Panc1 (cell line): Measurements from ENCODE around the gene GNPAT. TPM values are rescaled to one million over a fixed set of nuclear protein-coding genes. Genes with fewer than 3 reads are reported as not detected.

Experiments used
- ATAC-seq: fragments of 200-7000 bp; cut with Tn5 transposase; 2 replicates; pipeline ENCODE4 v1.9.1; 2020; ENCODE audit warnings: mild to moderate bottlenecking, moderate library complexity
- BruUV-seq: library from RNA; stranded (reverse); fragments of 400-500 nt; replicated peaks from 2 replicates; lab custom pipeline; 2021; lab: Mats Ljungman, UMichigan
- CTCF ChIA-PET: fragments of 300-600 bp; sonication (Branson Sonifier 250); formaldehyde crosslinking; loops from one replicate; lab custom pipeline; 2022; ENCODE audit warnings: antibody characterized with exemption; lab: Charles Lee
- POLR2A ChIA-PET: fragments of 300-600 bp; sonication (Branson Sonifier 250); formaldehyde crosslinking; loops from one replicate; lab custom pipeline; 2022; ENCODE audit warnings: antibody characterized with exemption; lab: Charles Lee
- DNase-seq: peaks from one replicate; pipeline ENCODE4 v3.0.0-alpha.2; 2010; ENCODE audit warnings: low read depth, low spot score
- H3K27ac ChIP-seq: 2 replicates; pipeline ENCODE4 v1.5.1; 2011; ENCODE audit warnings: mild to moderate bottlenecking, low read length, inconsistent platforms
- H3K27me3 ChIP-seq: fragments of 200-500 bp; sonication (Bioruptor generic); 2 replicates; pipeline ENCODE4 v1.6.0; 2014; ENCODE audit warnings: low read length, inconsistent platforms; ENCODE audit not compliant: control insufficient read depth, insufficient read depth
- H3K36me3 ChIP-seq: fragments of 200-500 bp; sonication (Bioruptor generic); 2 replicates; pipeline ENCODE4 v1.5.1; 2014; ENCODE audit warnings: inconsistent platforms, mild to moderate bottlenecking, low read length, moderate library complexity; ENCODE audit not compliant: control insufficient read depth, insufficient read depth
- H3K4me1 ChIP-seq: 2 replicates; pipeline ENCODE4 v1.5.1; 2011; ENCODE audit warnings: inconsistent platforms, mild to moderate bottlenecking, low read length, moderate library complexity; ENCODE audit not compliant: control insufficient read depth, insufficient read depth
- H3K4me3 ChIP-seq, 2 experiments: 2 replicates each; pipeline ENCODE4 v1.5.1; 2011 to 2012; ENCODE audit warnings: low read depth in 2 of 2, low read length in 2 of 2, mild to moderate bottlenecking in 2 of 2, inconsistent platforms in 1 of 2, moderate library complexity in 1 of 2
- H3K9me3 ChIP-seq: fragments of 200-500 bp; sonication (Bioruptor generic); 2 replicates; pipeline ENCODE4 v1.5.1; 2014; ENCODE audit warnings: low read depth, mild to moderate bottlenecking, inconsistent platforms, low read length, moderate library complexity; ENCODE audit not compliant: control insufficient read depth, insufficient read depth
- POLR2AphosphoS5 ChIP-seq: IDR thresholded peaks from 2 replicates; pipeline ENCODE4 v1.6.1; 2012; ENCODE audit warnings: mild to moderate bottlenecking, low read depth, low read length, moderate library complexity
- SIN3A ChIP-seq: IDR thresholded peaks from 2 replicates; pipeline ENCODE4 v1.6.1; 2012; ENCODE audit warnings: low read depth, mild to moderate bottlenecking, low read length, moderate library complexity, borderline replicate concordance; ENCODE audit not compliant: insufficient read depth
- TCF7L2 ChIP-seq: IDR thresholded peaks from 2 replicates; pipeline ENCODE4 v1.6.1; 2011; ENCODE audit warnings: mild to moderate bottlenecking, low read depth, low read length, inconsistent platforms
- in situ Hi-C: cut with HindIII; loops from 2 replicates; pipeline ENCODE4 v1.10.0; 2016; ENCODE audit warnings: low sequenced_read_pairs, low pct_unique_long_range_greater_than_20kb
- intact Hi-C: fragments of 100-400 bp; cut with micrococcal nuclease; formaldehyde crosslinking; loops from one replicate; pipeline ENCODE4 v1.10.0; 2022; ENCODE audit not compliant: unreplicated experiment
- total RNA-seq: library from RNA; stranded (reverse); gene quantifications from one replicate; pipeline ENCODE4 v1.2.1, GENCODE V29; 2021; ENCODE audit not compliant: unreplicated experiment
- TF ChIP-seq, protein P1 (sequence below), 2 experiments: IDR thresholded peaks; 2 replicates each; pipeline ENCODE4 v1.6.1; 2011 to 2012; ENCODE audit warnings: low read depth in 2 of 2, control low read depth in 1 of 2, low read length in 1 of 2, mild to moderate bottlenecking in 1 of 2, moderate library complexity in 1 of 2; ENCODE audit not compliant: insufficient read depth in 1 of 2
- TF ChIP-seq, protein P2 (sequence below): fragments of 450-650 bp; IDR thresholded peaks from 2 replicates; pipeline ENCODE4 v1.5.1; 2017; ENCODE audit warnings: mild to moderate bottlenecking

GNPAT gene
- total RNA-seq, 1 experiment from 2014 or later: 42.5 TPM

DNA sequence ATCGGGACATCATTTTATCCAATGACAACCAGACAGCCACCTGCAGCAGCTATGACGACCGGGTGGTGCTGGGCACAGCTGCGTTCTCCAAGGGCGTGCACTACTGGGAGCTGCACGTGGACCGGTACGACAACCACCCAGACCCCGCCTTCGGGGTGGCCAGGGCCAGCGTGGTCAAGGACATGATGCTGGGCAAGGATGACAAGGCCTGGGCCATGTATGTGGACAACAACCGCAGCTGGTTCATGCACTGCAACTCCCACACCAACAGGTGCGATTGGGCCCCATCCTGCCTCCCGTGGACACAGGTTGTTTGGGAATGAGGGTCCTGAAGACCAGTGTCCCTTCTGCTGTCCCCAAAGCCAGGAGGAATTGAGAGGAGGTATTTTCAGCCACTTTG, 32.0 kb upstream of the GNPAT start:
- H3K36me3 ChIP-seq: no peaks in the 10 kb centered on the region
- no peak for DNase-seq
- BruUV-seq: no TSS peak
- CTCF ChIA-PET: no interaction called here
- H3K27me3 ChIP-seq: peaks cover 5% of the 10 kb centered on the region; the same call in 1 of the 2 replicates
- TF ChIP-seq, protein P1, sequence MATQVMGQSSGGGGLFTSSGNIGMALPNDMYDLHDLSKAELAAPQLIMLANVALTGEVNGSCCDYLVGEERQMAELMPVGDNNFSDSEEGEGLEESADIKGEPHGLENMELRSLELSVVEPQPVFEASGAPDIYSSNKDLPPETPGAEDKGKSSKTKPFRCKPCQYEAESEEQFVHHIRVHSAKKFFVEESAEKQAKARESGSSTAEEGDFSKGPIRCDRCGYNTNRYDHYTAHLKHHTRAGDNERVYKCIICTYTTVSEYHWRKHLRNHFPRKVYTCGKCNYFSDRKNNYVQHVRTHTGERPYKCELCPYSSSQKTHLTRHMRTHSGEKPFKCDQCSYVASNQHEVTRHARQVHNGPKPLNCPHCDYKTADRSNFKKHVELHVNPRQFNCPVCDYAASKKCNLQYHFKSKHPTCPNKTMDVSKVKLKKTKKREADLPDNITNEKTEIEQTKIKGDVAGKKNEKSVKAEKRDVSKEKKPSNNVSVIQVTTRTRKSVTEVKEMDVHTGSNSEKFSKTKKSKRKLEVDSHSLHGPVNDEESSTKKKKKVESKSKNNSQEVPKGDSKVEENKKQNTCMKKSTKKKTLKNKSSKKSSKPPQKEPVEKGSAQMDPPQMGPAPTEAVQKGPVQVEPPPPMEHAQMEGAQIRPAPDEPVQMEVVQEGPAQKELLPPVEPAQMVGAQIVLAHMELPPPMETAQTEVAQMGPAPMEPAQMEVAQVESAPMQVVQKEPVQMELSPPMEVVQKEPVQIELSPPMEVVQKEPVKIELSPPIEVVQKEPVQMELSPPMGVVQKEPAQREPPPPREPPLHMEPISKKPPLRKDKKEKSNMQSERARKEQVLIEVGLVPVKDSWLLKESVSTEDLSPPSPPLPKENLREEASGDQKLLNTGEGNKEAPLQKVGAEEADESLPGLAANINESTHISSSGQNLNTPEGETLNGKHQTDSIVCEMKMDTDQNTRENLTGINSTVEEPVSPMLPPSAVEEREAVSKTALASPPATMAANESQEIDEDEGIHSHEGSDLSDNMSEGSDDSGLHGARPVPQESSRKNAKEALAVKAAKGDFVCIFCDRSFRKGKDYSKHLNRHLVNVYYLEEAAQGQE (IDR thresholded peaks at IDR 0.05; ENCODE audit: insufficient read depth in 1 of 2, low read depth in 2 of 2, low read length in 1 of 2): no peak
- TF ChIP-seq POLR2AphosphoS5: no peak
- TF ChIP-seq, protein P2, sequence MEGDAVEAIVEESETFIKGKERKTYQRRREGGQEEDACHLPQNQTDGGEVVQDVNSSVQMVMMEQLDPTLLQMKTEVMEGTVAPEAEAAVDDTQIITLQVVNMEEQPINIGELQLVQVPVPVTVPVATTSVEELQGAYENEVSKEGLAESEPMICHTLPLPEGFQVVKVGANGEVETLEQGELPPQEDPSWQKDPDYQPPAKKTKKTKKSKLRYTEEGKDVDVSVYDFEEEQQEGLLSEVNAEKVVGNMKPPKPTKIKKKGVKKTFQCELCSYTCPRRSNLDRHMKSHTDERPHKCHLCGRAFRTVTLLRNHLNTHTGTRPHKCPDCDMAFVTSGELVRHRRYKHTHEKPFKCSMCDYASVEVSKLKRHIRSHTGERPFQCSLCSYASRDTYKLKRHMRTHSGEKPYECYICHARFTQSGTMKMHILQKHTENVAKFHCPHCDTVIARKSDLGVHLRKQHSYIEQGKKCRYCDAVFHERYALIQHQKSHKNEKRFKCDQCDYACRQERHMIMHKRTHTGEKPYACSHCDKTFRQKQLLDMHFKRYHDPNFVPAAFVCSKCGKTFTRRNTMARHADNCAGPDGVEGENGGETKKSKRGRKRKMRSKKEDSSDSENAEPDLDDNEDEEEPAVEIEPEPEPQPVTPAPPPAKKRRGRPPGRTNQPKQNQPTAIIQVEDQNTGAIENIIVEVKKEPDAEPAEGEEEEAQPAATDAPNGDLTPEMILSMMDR: no peak
- no peak for TF ChIP-seq SIN3A
- TF ChIP-seq TCF7L2: no peak
- no peak overlapping the region for H3K4me3 ChIP-seq
- in situ Hi-C loops: no loop called here
- H3K9me3 ChIP-seq: no peaks in the 10 kb centered on the region
- no peak overlapping the region for H3K27ac ChIP-seq
- intact Hi-C loops: no loop called here
- ATAC-seq: no peak
- POLR2A ChIA-PET: no interaction called here
- 0 out of 2 replicates have a peak, but pooled peaks cover 3% of the 10 kb centered on the region for H3K4me1 ChIP-seq

DNA sequence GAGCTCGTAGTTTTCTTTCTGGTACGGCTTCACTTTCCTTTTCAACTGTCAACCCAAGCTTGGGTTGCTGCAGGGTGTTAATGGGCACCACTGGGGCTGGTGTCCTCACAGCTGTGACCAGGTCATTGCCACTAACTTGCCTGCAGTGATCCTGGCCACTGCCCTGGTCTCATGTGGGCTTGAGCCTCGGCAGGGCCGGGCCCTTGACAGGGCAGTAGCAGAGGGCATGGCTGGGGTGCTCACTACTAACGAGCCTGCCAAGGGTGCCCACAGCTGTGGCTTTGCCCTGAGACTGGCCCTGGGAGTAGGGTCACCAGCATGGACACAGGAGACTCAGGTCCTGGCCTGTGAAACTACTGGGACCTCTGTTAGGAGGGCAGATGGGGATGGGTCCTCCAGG, 31.5 kb upstream of the GNPAT start:
- H3K27ac ChIP-seq: no peak overlapping the region
- no peaks in the 10 kb centered on the region for H3K9me3 ChIP-seq
- BruUV-seq: no TSS peak
- intact Hi-C loops: no loop called here
- 0 out of 2 replicates have a peak, but pooled peaks cover 3% of the 10 kb centered on the region for H3K4me1 ChIP-seq
- H3K4me3 ChIP-seq: no peak overlapping the region
- in situ Hi-C loops: no loop called here
- ChIA-PET CTCF (interaction anchor here (0.9 kb wide), 1 partner anchor 412 kb away, joined by 3 read pairs; no protein-coding TSS in a partner anchor), POLR2A (no interaction called here)
- no peaks in the 10 kb centered on the region for H3K36me3 ChIP-seq
- no peak for DNase-seq
- TF ChIP-seq, protein P1 (IDR thresholded peaks at IDR 0.05; ENCODE audit: insufficient read depth in 1 of 2, low read depth in 2 of 2, low read length in 1 of 2): no peak
- TF ChIP-seq TCF7L2 (no peak), SIN3A (no peak), POLR2AphosphoS5 (no peak)
- TF ChIP-seq, protein P2: no peak
- H3K27me3 ChIP-seq: 0 out of 2 replicates have a peak, but pooled peaks cover 2% of the 10 kb centered on the region
- no peak for ATAC-seq
